ENCODE results near the gene ISCA2. TPM values are rescaled to one million over a fixed set of nuclear protein-coding genes. Genes with fewer than 3 reads are reported as not detected.

ISCA2 gene
- total RNA-seq, 1 experiment from 2014 or later, result 26.9 TPM

DNA sequence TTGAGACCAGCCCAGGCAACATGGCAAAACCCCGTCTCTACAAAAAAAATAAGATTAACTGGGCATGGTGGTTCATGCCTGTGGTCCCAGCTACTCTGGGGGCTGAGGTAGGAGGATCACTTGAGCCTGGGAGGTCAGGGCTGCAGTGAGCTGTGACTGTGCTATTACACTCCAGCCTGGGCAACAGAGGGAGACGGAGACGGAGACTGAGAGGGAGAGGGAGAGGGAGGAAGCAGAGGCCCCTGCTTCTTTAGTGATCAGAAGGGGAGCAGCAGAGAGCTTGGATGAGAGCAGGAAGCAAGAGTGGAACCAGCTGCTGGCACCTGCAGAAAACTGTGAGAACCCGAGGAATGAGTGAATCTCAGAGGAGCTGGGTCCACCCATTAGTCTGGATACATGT, 45.9 kb downstream of the ISCA2 start:
- no TSS peak for BruUV-seq (replicated peaks)
- CTCF ChIA-PET, result interaction anchor here (0.7 kb wide), 1 partner anchor 12 kb away, joined by 3 read pairs; no protein-coding TSS in a partner anchor
- no peak for DNase-seq
- peaks cover 12% of the 10 kb centered on the region for H3K27me3 Mint-ChIP-seq (ENCODE audit: unreplicated experiment)
- H3K36me3 Mint-ChIP-seq (ENCODE audit: insufficient read depth, unreplicated experiment), result no peaks in the 10 kb centered on the region
- H3K27ac Mint-ChIP-seq (ENCODE audit: unreplicated experiment), result no peak overlapping the region
- H3K9me3 Mint-ChIP-seq (ENCODE audit: low read depth, unreplicated experiment), result no peaks in the 10 kb centered on the region
- no peak overlapping the region for H3K4me3 Mint-ChIP-seq (ENCODE audit: low read depth, unreplicated experiment)
- TF ChIP-seq, protein P1, sequence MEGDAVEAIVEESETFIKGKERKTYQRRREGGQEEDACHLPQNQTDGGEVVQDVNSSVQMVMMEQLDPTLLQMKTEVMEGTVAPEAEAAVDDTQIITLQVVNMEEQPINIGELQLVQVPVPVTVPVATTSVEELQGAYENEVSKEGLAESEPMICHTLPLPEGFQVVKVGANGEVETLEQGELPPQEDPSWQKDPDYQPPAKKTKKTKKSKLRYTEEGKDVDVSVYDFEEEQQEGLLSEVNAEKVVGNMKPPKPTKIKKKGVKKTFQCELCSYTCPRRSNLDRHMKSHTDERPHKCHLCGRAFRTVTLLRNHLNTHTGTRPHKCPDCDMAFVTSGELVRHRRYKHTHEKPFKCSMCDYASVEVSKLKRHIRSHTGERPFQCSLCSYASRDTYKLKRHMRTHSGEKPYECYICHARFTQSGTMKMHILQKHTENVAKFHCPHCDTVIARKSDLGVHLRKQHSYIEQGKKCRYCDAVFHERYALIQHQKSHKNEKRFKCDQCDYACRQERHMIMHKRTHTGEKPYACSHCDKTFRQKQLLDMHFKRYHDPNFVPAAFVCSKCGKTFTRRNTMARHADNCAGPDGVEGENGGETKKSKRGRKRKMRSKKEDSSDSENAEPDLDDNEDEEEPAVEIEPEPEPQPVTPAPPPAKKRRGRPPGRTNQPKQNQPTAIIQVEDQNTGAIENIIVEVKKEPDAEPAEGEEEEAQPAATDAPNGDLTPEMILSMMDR (IDR thresholded peaks at IDR 0.05; ENCODE audit: unreplicated experiment), result no peak
- intact Hi-C loops (cut with micrococcal nuclease; ENCODE audit: unreplicated experiment), result no loop called here
- no peaks in the 10 kb centered on the region for H3K4me1 Mint-ChIP-seq (ENCODE audit: low read depth, unreplicated experiment)

DNA sequence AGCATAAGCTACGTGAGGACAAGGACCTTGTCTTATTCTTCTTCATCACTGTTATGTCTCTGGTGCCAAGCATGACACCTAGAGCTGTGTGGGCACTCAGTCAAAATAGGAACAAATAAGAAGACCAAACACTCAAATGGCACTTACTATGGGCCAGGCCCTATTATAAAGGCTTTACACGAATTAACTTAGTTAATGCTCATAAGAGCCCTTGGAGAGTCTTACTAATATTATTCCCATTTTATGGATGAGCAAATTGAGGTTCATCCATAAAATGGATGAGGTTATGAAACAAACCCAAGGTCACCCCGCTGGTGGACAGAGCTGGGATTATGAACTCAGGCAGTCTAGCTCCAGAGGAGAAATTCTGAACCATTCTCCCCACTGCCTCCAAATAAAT, 47.7 kb downstream of the ISCA2 start:
- TF ChIP-seq, protein P1 (IDR thresholded peaks at IDR 0.05; ENCODE audit: unreplicated experiment), result no peak
- Mint-ChIP-seq H3K27me3 (ENCODE audit: unreplicated experiment) (peaks cover 27% of the 10 kb centered on the region), H3K9me3 (ENCODE audit: low read depth, unreplicated experiment) (no peaks in the 10 kb centered on the region), H3K27ac (ENCODE audit: unreplicated experiment) (no peak overlapping the region), H3K4me1 (ENCODE audit: low read depth, unreplicated experiment) (no peaks in the 10 kb centered on the region), H3K4me3 (ENCODE audit: low read depth, unreplicated experiment) (no peak overlapping the region), H3K36me3 (ENCODE audit: insufficient read depth, unreplicated experiment) (no peaks in the 10 kb centered on the region)
- DNase-seq, result no peak
- no TSS peak for BruUV-seq (replicated peaks)
- CTCF ChIA-PET, result interaction anchor here (0.7 kb wide), 1 partner anchor 126 kb away, joined by 3 read pairs; no protein-coding TSS in a partner anchor
- intact Hi-C loops (cut with micrococcal nuclease; ENCODE audit: unreplicated experiment), result no loop called here

DNA sequence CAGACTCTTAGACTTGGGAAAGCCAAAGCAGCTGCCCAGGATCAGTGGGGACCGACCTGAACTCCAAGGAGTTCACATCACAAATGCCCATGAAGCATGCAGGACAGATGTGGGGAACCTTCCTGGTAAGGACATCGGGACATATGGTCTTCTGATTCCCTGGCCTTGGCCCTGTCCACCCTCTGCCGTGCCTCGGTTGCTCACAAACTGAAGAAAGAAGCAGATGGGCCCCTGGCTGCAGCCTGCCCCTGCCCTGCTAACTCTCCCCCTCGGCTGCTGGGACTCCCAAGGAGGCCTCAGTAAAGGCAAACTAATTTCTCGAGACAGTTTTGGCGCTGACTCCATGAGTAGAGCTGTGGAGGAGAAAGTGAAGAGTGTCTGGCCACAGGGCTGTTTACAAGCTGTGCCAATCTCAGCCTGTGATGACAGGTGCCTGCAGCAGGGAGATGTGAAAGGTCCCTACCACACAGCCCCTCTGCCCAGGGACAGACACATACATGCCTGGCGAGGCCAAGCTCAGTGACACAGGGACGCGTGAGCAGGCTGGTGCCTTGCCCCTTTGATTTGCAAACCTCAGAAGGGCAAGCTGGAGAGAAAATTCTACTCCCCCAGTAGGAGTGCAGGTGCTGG, 48.6 kb downstream of the ISCA2 start:
- Mint-ChIP-seq H3K27me3 (ENCODE audit: unreplicated experiment) (peaks cover 27% of the 10 kb centered on the region), H3K36me3 (ENCODE audit: insufficient read depth, unreplicated experiment) (no peaks in the 10 kb centered on the region), H3K4me3 (ENCODE audit: low read depth, unreplicated experiment) (no peak overlapping the region), H3K4me1 (ENCODE audit: low read depth, unreplicated experiment) (no peaks in the 10 kb centered on the region), H3K27ac (ENCODE audit: unreplicated experiment) (no peak overlapping the region), H3K9me3 (ENCODE audit: low read depth, unreplicated experiment) (no peaks in the 10 kb centered on the region)
- BruUV-seq (replicated peaks), result no TSS peak
- CTCF ChIA-PET, result no interaction called here
- TF ChIP-seq, protein P1 (IDR thresholded peaks at IDR 0.05; ENCODE audit: unreplicated experiment), result no peak
- DNase-seq, result no peak
- intact Hi-C loops (cut with micrococcal nuclease; ENCODE audit: unreplicated experiment), result no loop called here

DNA sequence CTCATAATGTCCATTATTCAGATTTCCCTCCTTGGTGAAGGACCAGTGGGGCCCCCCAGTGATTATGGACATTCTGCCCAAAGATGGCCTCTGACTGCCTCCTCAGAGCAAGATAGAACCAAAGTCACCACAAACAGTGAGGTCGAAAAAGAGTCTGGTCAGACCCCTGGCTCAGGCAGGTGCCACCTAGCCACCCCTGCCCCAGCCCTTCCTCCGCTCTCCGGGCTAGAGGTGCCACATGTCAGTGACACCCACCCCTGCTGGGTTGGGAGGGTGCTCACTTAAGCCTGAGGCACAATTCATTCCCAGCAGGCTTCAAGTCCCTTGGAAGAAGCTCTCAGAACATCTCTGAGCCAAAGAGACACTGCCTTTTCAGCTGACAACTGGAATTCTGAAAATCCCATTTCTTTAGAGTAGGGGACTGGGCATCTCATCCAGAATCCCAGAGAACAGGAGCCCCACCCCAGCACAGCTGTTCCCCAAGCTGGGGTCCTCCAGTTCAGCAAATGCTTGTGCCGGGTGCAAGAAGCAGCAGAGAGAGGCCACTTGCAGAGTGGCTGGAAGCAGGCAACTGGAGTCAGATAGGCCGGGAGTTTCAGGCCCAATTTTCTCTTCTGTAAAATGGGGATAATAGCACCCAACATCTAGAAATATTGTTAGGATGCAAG, 50.3 kb downstream of the ISCA2 start:
- Mint-ChIP-seq H3K9me3 (ENCODE audit: low read depth, unreplicated experiment) (no peaks in the 10 kb centered on the region), H3K4me3 (ENCODE audit: low read depth, unreplicated experiment) (no peak overlapping the region), H3K27me3 (ENCODE audit: unreplicated experiment) (peaks cover 27% of the 10 kb centered on the region), H3K36me3 (ENCODE audit: insufficient read depth, unreplicated experiment) (no peaks in the 10 kb centered on the region), H3K4me1 (ENCODE audit: low read depth, unreplicated experiment) (peaks cover 4% of the 10 kb centered on the region), H3K27ac (ENCODE audit: unreplicated experiment) (no peak overlapping the region)
- no TSS peak for BruUV-seq (replicated peaks)
- TF ChIP-seq, protein P1 (IDR thresholded peaks at IDR 0.05; ENCODE audit: unreplicated experiment), result no peak
- CTCF ChIA-PET, result no interaction called here
- DNase-seq, result no peak
- intact Hi-C loops (cut with micrococcal nuclease; ENCODE audit: unreplicated experiment), result no loop called here

Measured in Calu3 (cell line).